ENCODE results near the gene ATXN10.

The ATXN10 gene

DNA sequence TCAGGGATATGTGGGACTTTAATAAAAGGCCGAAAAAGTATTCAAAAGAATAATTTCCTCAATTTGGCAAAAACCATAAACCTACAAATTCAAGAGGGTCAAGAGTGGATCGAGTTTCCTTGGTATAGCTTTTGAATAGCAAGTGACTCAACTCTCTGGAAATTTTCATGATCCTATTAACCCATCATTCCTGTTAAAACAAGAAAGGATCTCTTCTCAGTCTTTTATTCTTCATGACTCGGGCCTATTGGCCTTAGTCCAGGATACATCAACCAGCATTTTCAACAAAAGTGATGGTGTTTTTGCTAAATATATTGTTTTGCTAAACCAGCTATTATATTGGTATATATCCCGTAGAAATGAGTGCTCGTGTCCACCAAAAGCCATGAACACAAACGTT is 110.3 kb downstream of the ATXN10 start:
- Histone ChIP-seq H3K79me2 (ENCODE audit: insufficient read depth, low read length) (peaks cover 57% of the 10 kb centered on the region), H4K20me1 (ENCODE audit: low read depth, low read length) (no peaks in the 10 kb centered on the region), H3K27ac (ENCODE audit: low read depth, low read length) (peak overlapping the region; percentile 100), H2AFZ (ENCODE audit: low read depth, low read length, severe bottlenecking) (no peak overlapping the region), H3K36me3 (ENCODE audit: low read length) (no peaks in the 10 kb centered on the region), H3F3A (ENCODE audit: insufficient read depth) (peaks cover 59% of the 10 kb centered on the region), H3K4me2 (ENCODE audit: low read depth, low read length, poor library complexity, severe bottlenecking) (peak overlapping the region; percentile 24), H3K27me3 (ENCODE audit: low read length) (no peaks in the 10 kb centered on the region), H3K9ac (ENCODE audit: low read length) (peak overlapping the region; percentile 40; the same call in 1 of the 2 replicates), H3K9me3 (ENCODE audit: insufficient read depth, low read length) (no peaks in the 10 kb centered on the region), H3K9me2 (replicated peaks; ENCODE audit: insufficient read depth, low read length) (no peaks in the 10 kb centered on the region), H3K4me3 (ENCODE audit: insufficient read depth, low read length, poor library complexity, severe bottlenecking) (no peak overlapping the region)
- no peak for TF ChIP-seq CTCF (IDR thresholded peaks at IDR 0.05; ENCODE audit: insufficient read depth, low read length, poor library complexity, severe bottlenecking)
- TF ChIP-seq EZH2phosphoT487 (conservative IDR thresholded peaks at IDR 0.05; ENCODE audit: low read length) = no peak

DNA sequence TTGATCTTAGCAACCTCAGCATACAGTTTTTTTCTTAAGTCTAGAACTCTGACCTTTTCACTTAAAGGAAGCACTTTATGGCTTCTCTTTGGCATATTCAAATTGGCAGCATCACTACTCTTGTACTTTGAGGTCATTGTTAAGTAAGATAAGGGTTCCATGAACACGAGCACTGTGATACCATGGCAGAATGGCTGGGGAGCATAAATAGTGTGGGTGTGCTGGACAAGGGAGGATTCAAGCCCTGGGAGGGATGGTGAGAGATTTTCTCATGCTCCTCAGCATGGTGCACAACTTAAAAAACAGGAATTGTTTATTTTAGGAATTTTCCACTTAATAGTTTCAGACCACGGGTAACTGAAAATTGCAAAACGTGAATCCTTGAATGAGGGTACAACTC is 111.4 kb downstream of the ATXN10 start:
- Histone ChIP-seq H3K9ac (ENCODE audit: low read length) (peak overlapping the region; percentile 68), H3K9me2 (replicated peaks; ENCODE audit: insufficient read depth, low read length) (no peaks in the 10 kb centered on the region), H3K27ac (ENCODE audit: low read depth, low read length) (peak overlapping the region; percentile 100), H3F3A (ENCODE audit: insufficient read depth) (peaks cover 48% of the 10 kb centered on the region), H3K79me2 (ENCODE audit: insufficient read depth, low read length) (peaks cover 64% of the 10 kb centered on the region), H3K4me2 (ENCODE audit: low read depth, low read length, poor library complexity, severe bottlenecking) (peak overlapping the region; percentile 79), H4K20me1 (ENCODE audit: low read depth, low read length) (no peaks in the 10 kb centered on the region), H2AFZ (ENCODE audit: low read depth, low read length, severe bottlenecking) (no peak overlapping the region), H3K27me3 (ENCODE audit: low read length) (no peaks in the 10 kb centered on the region), H3K36me3 (ENCODE audit: low read length) (no peaks in the 10 kb centered on the region), H3K4me3 (ENCODE audit: insufficient read depth, low read length, poor library complexity, severe bottlenecking) (no peak overlapping the region), H3K9me3 (ENCODE audit: insufficient read depth, low read length) (no peaks in the 10 kb centered on the region)
- TF ChIP-seq CTCF (IDR thresholded peaks at IDR 0.05; ENCODE audit: insufficient read depth, low read length, poor library complexity, severe bottlenecking) (no peak), EZH2phosphoT487 (conservative IDR thresholded peaks at IDR 0.05; ENCODE audit: low read length) (no peak)

DNA sequence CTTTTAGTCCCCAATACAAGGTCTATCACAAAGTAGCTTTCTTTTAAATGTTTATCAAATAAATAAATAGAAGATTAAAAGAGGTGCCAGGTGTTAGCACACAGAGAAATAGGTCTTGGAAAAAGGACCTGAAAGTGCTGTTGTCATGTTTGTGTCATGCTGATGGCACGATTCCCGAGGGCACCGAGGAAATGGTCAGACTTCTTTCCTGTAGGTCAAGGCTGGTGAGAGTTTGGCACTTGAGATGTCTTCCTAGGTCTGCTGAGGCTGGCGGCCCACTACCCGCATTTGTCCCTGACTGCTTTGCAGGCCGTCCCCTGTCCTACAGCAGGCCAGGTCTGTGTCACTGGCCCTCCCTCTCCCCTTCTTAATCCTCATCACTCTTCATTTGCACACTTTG is 112.1 kb downstream of the ATXN10 start:
- Histone ChIP-seq H3K9me2 (replicated peaks; ENCODE audit: insufficient read depth, low read length) (no peaks in the 10 kb centered on the region), H4K20me1 (ENCODE audit: low read depth, low read length) (no peaks in the 10 kb centered on the region), H3K36me3 (ENCODE audit: low read length) (no peaks in the 10 kb centered on the region), H3K9me3 (ENCODE audit: insufficient read depth, low read length) (no peaks in the 10 kb centered on the region), H3K79me2 (ENCODE audit: insufficient read depth, low read length) (peaks cover 65% of the 10 kb centered on the region), H3K4me3 (ENCODE audit: insufficient read depth, low read length, poor library complexity, severe bottlenecking) (peak overlapping the region; percentile 29), H2AFZ (ENCODE audit: low read depth, low read length, severe bottlenecking) (no peak overlapping the region), H3K4me2 (ENCODE audit: low read depth, low read length, poor library complexity, severe bottlenecking) (peak overlapping the region; percentile 79), H3K27ac (ENCODE audit: low read depth, low read length) (peak overlapping the region; percentile 100), H3F3A (ENCODE audit: insufficient read depth) (peaks cover 42% of the 10 kb centered on the region), H3K9ac (ENCODE audit: low read length) (peak overlapping the region; percentile 68), H3K27me3 (ENCODE audit: low read length) (no peaks in the 10 kb centered on the region)
- TF ChIP-seq CTCF (IDR thresholded peaks at IDR 0.05; ENCODE audit: insufficient read depth, low read length, poor library complexity, severe bottlenecking) (no peak), EZH2phosphoT487 (conservative IDR thresholded peaks at IDR 0.05; ENCODE audit: low read length) (no peak)
